Panc1 (cell line): ENCODE measurements around the gene ZBTB48. TPM values are rescaled to one million over a fixed set of nuclear protein-coding genes. Genes with fewer than 3 reads are reported as not detected.

Experiments used
- ATAC-seq: fragments of 200-7000 bp; cut with Tn5 transposase; 2 replicates; pipeline ENCODE4 v1.9.1; 2020; ENCODE audit warnings: mild to moderate bottlenecking, moderate library complexity
- BruUV-seq: library from RNA; stranded (reverse); fragments of 400-500 nt; replicated peaks from 2 replicates; lab custom pipeline; 2021; lab: Mats Ljungman, UMichigan
- CTCF ChIA-PET: fragments of 300-600 bp; sonication (Branson Sonifier 250); formaldehyde crosslinking; loops from one replicate; lab custom pipeline; 2022; ENCODE audit warnings: antibody characterized with exemption; lab: Charles Lee
- POLR2A ChIA-PET: fragments of 300-600 bp; sonication (Branson Sonifier 250); formaldehyde crosslinking; loops from one replicate; lab custom pipeline; 2022; ENCODE audit warnings: antibody characterized with exemption; lab: Charles Lee
- DNase-seq: peaks from one replicate; pipeline ENCODE4 v3.0.0-alpha.2; 2010; ENCODE audit warnings: low read depth, low spot score
- H3K27ac ChIP-seq: 2 replicates; pipeline ENCODE4 v1.5.1; 2011; ENCODE audit warnings: mild to moderate bottlenecking, low read length, inconsistent platforms
- H3K27me3 ChIP-seq: fragments of 200-500 bp; sonication (Bioruptor generic); 2 replicates; pipeline ENCODE4 v1.6.0; 2014; ENCODE audit warnings: low read length, inconsistent platforms; ENCODE audit not compliant: control insufficient read depth, insufficient read depth
- H3K36me3 ChIP-seq: fragments of 200-500 bp; sonication (Bioruptor generic); 2 replicates; pipeline ENCODE4 v1.5.1; 2014; ENCODE audit warnings: inconsistent platforms, mild to moderate bottlenecking, low read length, moderate library complexity; ENCODE audit not compliant: control insufficient read depth, insufficient read depth
- H3K4me1 ChIP-seq: 2 replicates; pipeline ENCODE4 v1.5.1; 2011; ENCODE audit warnings: inconsistent platforms, mild to moderate bottlenecking, low read length, moderate library complexity; ENCODE audit not compliant: control insufficient read depth, insufficient read depth
- H3K4me3 ChIP-seq, 2 experiments: 2 replicates each; pipeline ENCODE4 v1.5.1; 2011 to 2012; ENCODE audit warnings: low read depth in 2 of 2, low read length in 2 of 2, mild to moderate bottlenecking in 2 of 2, inconsistent platforms in 1 of 2, moderate library complexity in 1 of 2
- H3K9me3 ChIP-seq: fragments of 200-500 bp; sonication (Bioruptor generic); 2 replicates; pipeline ENCODE4 v1.5.1; 2014; ENCODE audit warnings: low read depth, mild to moderate bottlenecking, inconsistent platforms, low read length, moderate library complexity; ENCODE audit not compliant: control insufficient read depth, insufficient read depth
- CTCF ChIP-seq: fragments of 450-650 bp; IDR thresholded peaks from 2 replicates; pipeline ENCODE4 v1.5.1; 2017; ENCODE audit warnings: mild to moderate bottlenecking
- POLR2AphosphoS5 ChIP-seq: IDR thresholded peaks from 2 replicates; pipeline ENCODE4 v1.6.1; 2012; ENCODE audit warnings: mild to moderate bottlenecking, low read depth, low read length, moderate library complexity
- REST ChIP-seq, 2 experiments: IDR thresholded peaks; 2 replicates each; pipeline ENCODE4 v1.6.1; 2011 to 2012; ENCODE audit warnings: low read depth in 2 of 2, control low read depth in 1 of 2, low read length in 1 of 2, mild to moderate bottlenecking in 1 of 2, moderate library complexity in 1 of 2; ENCODE audit not compliant: insufficient read depth in 1 of 2
- SIN3A ChIP-seq: IDR thresholded peaks from 2 replicates; pipeline ENCODE4 v1.6.1; 2012; ENCODE audit warnings: low read depth, mild to moderate bottlenecking, low read length, moderate library complexity, borderline replicate concordance; ENCODE audit not compliant: insufficient read depth
- TCF7L2 ChIP-seq: IDR thresholded peaks from 2 replicates; pipeline ENCODE4 v1.6.1; 2011; ENCODE audit warnings: mild to moderate bottlenecking, low read depth, low read length, inconsistent platforms
- in situ Hi-C: cut with HindIII; loops from 2 replicates; pipeline ENCODE4 v1.10.0; 2016; ENCODE audit warnings: low sequenced_read_pairs, low pct_unique_long_range_greater_than_20kb
- intact Hi-C: fragments of 100-400 bp; cut with micrococcal nuclease; formaldehyde crosslinking; loops from one replicate; pipeline ENCODE4 v1.10.0; 2022; ENCODE audit not compliant: unreplicated experiment
- total RNA-seq: library from RNA; stranded (reverse); gene quantifications from one replicate; pipeline ENCODE4 v1.2.1, GENCODE V29; 2021; ENCODE audit not compliant: unreplicated experiment

ZBTB48 gene
- total RNA-seq, 1 experiment from 2014 or later: 40.7 TPM

GRCh38 chr1:6614019-6614928, 34.5 kb downstream of the ZBTB48 start:
- Histone ChIP-seq H3K27ac (peak overlapping the region; percentile 50; the same call in 1 of the 2 replicates), H3K9me3 (no peaks in the 10 kb centered on the region), H3K36me3 (peaks cover 4% of the 10 kb centered on the region; the same call in 1 of the 2 replicates), H3K4me3 (peak overlapping the region; percentile 57 to 67), H3K27me3 (no peaks in the 10 kb centered on the region), H3K4me1 (peaks cover 22% of the 10 kb centered on the region)
- BruUV-seq: no TSS peak
- intact Hi-C loops: no loop called here
- DNase-seq (no peak), ATAC-seq (peak; percentile 19; the same call in 1 of the 2 replicates)
- POLR2A ChIA-PET: no interaction called here
- CTCF ChIA-PET: interaction anchor here (0.7 kb wide), 1 partner anchor 13 kb away, joined by 3 read pairs; no protein-coding TSS in a partner anchor
- TF ChIP-seq REST (IDR thresholded peaks at IDR 0.05; ENCODE audit: insufficient read depth in 1 of 2, low read depth in 2 of 2, low read length in 1 of 2): no peak
- no peak for TF ChIP-seq SIN3A
- TF ChIP-seq CTCF: no peak
- TF ChIP-seq POLR2AphosphoS5: no peak
- TF ChIP-seq TCF7L2: no peak
- in situ Hi-C loops: no loop called here

GRCh38 chr1:6614929-6615785, 35.4 kb downstream of the ZBTB48 start:
- Histone ChIP-seq H3K4me1 (peaks cover 14% of the 10 kb centered on the region), H3K36me3 (peaks cover 4% of the 10 kb centered on the region; the same call in 1 of the 2 replicates), H3K27ac (peak overlapping the region; percentile 76), H3K27me3 (no peaks in the 10 kb centered on the region), H3K4me3 (peak overlapping the region; percentile 57 to 67), H3K9me3 (no peaks in the 10 kb centered on the region)
- BruUV-seq: no TSS peak
- ATAC-seq: no peak
- POLR2A ChIA-PET: no interaction called here
- DNase-seq: no peak
- CTCF ChIA-PET: interaction anchor here (1.0 kb wide), 1 partner anchor 113 kb away, joined by 19 read pairs; no protein-coding TSS in a partner anchor
- in situ Hi-C loops: no loop called here
- intact Hi-C loops: no loop called here
- TF ChIP-seq SIN3A (0 out of 2 replicates have a peak, but pooled peaks have one; percentile 28), REST (IDR thresholded peaks at IDR 0.05; ENCODE audit: insufficient read depth in 1 of 2, low read depth in 2 of 2, low read length in 1 of 2) (no peak)
